ENCODE results near the gene WSCD2.

DNA sequence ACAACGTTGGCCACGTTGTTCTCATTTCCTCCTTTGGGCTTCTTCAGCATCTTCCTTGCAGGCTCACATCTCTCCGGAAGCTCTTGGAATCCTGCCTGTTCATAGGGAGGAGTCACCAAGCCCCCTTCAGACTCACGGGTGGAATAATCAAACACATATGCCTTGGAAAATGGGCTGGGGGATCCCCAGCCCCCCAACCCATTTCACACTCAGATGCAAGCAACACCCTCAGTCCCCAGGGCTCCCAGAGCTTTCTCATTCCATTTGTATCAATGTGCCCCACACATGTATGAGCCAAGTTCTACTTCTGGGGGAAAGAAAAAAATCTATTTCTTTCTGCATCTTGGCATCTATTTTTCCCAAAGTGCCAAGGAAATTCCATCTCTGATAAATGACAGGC, 33.1 kb downstream of the WSCD2 start:
- TF ChIP-seq SUZ12 (IDR thresholded peaks at IDR 0.05; ENCODE audit: extremely low read depth, insufficient read depth, insufficient read length): no peak
- no peak for TF ChIP-seq ZNF274 (IDR thresholded peaks at IDR 0.05; ENCODE audit: low read depth, low read length)

All from NT2/D1 (cell line).